GM18951 (cell line): ENCODE measurements around the gene LSS.

ENCODE experiments used
- POLR2A ChIP-seq: IDR thresholded peaks from 4 replicates; pipeline ENCODE4 v1.6.1; 2011; ENCODE audit warnings: mild to moderate bottlenecking; ENCODE audit not compliant: insufficient read length, insufficient read depth; ENCODE audit errors: extremely low read depth
- in situ Hi-C: fragments of 300-500 bp; cut with MboI; formaldehyde crosslinking; loops from one replicate; pipeline ENCODE4 v1.12.0; 2022; ENCODE audit warnings: low sequenced_read_pairs, mixed read lengths, inconsistent platforms; ENCODE audit not compliant: unreplicated experiment

Gene LSS

DNA sequence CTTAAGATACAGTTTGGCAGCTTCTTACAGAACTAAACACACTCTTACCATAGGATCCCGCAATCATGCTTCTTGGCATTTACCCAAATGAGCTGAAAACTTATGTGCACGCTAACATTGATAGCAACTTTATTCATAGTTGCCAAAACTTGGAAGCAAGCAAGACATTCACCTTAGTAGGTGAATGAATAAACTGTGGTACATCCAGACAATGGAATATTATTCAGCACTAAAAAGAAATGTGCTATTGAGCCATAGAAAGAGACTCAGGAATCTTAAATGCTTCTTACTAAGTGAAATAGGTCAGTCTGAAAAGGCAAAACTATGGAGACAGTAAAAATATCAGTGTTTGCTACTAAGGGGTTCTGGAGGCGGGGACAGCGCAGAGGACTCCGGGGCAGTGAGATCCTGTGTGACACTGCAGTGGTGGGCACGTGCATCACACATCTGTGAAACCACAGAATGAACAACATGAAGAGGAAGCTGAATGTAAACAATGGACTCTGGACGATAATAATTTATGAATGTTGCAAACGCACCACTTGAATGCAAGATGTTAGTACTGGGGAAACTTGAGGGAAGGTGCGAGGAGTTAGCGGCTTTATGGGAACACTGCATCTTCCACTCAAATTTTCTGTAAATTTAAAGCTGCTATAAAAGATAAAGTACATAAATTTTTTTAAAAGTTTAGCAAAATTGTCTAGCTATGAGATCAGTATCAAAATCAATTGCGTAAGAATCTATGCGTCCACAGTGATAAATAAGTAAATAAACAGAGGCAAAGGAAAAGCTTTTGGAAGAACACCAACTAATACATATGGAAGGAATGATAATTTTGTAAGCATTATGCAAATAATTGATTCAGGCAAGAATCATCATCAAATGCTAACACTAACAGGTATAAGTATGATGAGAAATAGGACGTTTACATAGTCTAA is 28.9 kb downstream of the LSS start:
- TF ChIP-seq POLR2A, result no peak
- in situ Hi-C loops, result no loop called here

DNA sequence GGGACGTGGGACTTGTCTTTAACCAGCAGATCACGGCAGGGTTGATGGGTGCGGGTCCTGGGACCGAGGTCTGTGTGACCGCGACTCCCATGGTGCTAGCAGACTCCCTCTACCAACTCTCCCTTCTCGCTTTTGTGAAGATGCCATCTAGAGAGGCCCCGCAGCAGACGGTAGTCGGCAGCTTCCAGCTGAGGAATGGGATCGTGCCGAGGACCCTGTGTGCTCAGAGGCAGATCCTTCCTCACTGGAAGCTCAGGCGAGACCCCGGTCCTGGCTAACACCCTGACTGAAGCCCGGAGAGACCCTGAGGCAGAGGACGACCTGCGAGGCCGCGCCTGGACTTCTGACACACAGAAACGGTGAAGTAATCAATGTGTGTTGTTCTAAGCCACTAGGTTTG is 31.8 kb downstream of the LSS start:
- TF ChIP-seq POLR2A, result no peak
- in situ Hi-C loops, result no loop called here

DNA sequence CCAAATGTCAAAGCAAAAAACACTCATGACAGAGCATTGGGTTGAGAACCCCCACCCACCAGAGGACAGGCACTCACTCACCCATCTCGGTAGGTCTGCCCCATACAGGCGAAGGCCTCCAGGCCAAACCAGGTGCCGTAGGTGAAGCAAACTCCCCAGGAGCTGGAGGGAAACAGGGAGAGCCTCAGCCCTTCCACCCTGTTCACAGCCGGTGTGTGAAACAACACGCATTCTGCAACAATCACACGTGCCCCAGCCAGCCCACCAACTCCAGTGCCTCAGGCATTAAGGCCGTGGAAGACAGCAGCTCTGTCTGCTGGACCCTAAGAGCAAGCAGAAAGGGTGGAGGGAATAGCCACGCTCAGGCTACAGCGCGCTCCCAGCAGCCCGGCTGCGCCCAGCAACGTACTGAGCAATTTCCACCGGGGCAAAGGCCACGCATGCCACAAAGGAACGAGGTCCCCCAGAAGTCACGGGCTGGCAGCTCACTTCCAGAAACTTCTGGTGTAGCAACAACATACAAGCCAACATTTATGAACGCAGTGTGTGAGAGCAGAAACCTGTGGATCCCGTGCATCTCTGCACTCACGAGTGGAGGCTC is 32.9 kb downstream of the LSS start:
- in situ Hi-C loops, result no loop called here
- no peak for TF ChIP-seq POLR2A

DNA sequence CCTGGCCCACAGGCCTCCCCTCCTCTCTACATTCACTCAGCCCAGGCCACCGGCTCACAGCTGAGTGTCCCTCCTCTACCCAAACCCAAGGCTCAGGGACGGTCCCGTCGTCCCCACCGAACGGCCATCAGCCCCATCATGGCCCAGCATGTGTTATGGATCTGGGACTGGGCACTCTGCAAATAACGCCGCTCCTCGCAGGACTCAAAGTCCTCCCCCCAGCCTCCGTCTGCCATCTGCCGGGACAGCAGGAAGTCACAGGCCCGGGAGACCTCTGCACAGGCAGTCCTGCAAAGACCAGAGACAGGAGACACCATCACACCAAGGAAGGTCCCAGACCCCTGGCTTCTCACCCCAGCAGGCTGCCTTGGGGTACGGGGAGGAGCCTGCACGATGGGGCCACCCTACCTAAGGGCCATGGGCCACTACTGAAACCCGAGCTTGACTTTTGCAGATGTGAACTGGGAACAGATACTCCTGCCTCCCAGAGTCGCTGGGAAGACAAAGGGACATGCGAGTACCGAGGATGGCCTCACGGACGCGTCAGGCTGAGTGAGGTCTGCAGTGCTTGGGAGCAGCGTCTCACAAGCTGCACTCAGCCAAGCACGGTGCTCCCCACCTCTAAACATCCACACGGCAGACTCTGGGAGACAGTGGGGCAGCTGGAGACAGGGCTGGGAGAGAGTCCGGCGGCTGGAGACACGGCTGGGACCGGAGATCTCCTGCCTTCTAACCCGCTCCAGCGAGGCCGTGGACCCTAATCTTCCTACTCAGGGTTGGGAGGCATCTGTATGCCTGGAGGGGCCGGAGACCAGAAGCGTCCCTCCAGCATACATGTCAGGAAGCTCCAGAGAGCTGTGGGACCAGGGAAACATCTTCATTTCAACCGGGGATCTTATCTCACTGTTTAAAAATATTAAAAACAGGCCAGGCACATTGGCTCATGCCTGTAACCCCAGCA is 33.9 kb downstream of the LSS start:
- in situ Hi-C loops, result no loop called here
- TF ChIP-seq POLR2A, result no peak

DNA sequence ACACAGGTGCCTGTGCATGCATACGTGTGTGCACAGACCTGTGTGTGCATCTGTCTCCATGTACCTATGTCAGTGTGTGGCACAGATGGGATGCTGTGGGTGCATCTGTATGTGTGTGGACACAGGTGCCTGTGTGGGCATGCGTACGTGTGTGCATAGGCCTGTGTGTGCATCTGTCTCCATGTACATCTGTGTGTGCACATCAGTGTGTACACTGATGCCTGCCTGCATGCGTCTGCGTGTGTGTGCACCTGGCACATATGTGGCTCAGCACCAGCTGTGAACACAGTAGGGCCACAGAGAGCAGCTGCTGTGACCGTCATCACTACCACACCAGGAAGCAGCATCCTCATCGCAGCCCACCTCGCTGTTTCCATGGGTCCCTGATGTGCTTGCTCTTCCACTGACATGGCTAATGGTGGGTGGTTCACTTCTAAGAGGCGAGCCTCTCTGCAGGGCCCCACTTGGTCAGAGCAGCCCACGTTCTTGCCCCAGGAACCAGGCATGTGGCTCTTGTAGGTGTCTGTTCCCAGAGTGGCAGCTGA is 34.7 kb downstream of the LSS start:
- in situ Hi-C loops, result no loop called here
- no peak for TF ChIP-seq POLR2A

DNA sequence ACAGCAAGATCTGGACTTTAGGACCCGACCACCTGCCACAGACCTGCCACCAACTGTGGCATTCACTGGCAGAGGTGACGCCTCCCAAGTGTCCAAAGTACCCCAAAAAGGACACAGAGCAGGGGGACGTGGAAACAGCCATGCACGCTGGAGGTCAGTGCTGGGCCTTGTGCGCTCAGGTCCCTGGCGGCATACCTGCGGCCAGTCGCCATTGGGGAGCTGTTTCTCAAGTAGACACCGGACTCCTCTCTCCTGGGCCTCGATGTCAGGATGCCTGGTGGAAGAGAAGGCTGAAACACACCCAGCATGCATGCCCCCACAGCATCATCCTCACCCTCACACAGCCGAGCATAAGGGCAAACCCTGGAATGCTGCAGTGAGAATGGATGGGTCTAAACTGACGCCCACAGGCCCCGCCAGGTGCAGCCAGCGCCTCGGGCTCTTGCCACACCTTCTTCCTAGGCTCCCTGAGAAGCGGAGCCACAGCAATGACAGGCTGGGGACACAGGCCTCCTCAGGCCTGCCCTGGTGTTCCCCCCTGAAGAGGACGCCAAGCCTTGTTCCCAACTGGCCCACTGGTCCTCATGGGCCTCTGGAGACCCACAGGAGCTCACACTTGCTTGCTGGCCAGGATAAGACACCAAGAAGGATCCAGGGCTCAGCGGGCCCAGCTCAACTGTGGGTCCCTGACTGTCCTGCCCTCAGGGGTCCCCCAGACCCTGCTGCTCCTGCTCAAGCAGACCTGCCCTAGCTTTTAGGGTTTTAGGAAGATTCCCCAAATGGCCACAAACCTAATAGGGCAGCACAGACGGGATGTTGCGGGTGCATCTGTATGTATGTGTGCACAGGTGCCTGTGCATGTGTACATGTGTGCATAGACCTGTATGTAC is 36.6 kb downstream of the LSS start:
- in situ Hi-C loops, result no loop called here

DNA sequence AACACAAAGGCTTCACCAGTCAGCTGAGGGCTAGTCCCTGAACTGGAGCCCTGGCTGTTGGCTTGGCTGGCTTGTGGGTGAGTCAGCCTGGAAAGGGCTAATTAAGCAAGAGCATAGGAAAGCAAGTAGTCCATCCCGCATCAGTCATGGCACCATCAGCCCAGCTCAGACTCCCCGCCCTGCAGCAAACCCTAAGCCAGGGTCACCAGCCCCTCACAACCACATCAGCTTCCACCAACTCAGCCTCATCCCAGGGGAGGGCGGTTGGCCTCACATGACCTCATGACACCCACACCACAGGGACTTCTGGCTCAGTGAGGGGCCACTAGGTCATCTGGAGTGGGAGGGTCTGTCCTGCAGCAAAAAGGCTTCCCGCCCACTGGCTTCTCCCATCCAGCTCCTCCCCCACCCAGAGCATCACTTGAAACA is 37.3 kb downstream of the LSS start:
- TF ChIP-seq POLR2A, result no peak
- in situ Hi-C loops, result no loop called here

More for the DNA sequence above, 36.6 kb downstream of the LSS start:
- TF ChIP-seq POLR2A, result no peak

DNA sequence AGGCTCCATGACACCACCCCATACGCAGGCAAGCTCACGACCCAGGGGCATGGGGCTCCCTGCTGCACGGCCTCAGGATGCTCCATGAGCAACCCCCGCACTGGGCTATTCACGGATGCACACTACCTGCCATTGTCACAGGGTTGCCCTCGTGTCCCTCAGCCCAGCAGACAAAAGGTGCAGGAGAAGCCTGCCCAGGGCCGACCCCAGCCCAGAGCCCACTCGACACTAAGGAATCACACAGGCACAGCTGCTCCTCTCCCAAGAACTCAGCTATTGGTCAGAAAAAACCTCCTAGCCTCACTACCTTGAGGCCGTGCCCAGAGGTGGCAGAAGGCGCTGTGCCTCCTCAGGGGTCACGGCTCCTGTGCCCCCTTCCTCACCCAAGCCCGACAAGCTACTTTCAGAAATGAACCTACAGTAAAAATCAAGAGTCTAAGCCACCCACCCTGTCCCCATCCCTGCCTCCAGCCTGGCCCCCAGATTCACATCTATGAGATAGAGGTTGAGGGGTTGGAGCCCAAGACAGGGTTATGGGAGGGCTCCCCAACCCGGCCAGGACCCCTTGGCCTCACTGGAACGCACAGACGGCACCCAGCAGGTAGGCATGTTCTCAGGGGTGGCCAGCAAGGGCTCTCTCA is 38.0 kb downstream of the LSS start:
- no peak for TF ChIP-seq POLR2A
- in situ Hi-C loops, result no loop called here

DNA sequence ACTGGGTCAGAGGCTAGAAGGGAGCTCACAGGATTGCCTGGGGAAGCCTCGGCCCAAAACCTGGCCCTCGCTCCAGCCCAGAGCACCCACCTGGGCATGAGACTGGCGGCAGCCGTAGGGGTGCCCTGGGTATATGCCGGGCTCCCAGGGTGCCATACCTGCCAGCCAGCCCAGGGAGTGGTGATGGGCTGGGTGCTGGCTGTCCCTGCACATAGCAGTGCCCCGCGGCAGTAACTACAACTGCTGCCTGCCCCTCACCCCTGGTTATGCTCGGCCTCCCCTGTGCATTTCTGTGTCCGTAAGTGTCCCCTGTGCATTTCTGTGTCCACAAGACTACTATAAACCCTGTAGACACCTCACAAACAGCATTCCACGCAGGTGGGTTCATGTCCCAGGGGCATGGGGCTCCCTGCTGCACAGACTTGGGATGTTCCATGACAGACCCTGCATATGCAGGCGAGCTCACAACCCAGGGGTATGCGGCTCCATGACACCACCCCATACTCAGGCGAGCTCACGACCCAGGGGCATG is 38.5 kb downstream of the LSS start:
- no peak for TF ChIP-seq POLR2A

DNA sequence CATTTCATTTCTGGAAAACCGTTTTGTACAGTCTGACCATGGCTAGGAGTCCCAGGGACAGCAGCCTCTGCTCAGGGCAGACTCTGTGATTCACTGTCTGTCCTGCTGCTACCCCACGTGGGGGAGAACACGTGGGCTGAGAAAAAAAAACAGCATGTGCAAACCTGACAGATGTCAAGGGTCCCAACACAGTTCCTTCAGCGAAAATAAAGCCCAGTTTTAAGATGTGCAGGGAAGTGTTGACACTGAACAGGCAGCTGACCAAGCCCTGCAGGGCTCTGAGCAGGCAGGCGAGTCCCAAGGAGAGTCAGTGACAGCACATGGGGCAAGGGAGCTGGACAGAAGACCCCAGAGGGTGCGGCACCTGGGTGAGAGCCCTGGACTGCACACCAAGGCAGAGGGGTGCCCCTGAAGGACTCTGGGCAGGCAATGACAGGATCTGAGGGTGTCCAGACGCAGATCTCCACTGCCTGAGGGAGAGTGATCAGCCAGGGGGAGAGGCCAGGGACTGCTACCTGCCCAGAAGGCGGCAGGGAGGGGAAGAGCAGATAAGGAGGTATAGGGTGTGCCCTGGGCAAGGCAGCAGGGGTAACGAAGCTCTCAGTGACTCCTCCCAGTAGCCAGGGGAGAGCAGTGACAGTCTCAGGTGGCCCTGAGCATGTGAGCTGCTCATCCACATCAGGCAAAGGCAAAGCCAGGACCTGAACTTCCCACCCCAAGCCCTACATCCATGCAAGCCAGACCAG is 39.2 kb downstream of the LSS start:
- in situ Hi-C loops, result no loop called here

More for the DNA sequence above, 38.5 kb downstream of the LSS start:
- in situ Hi-C loops, result no loop called here

More for the DNA sequence above, 39.2 kb downstream of the LSS start:
- TF ChIP-seq POLR2A, result no peak
